Right hindlimb (tissue), 1 donor: ENCODE measurements around the gene TCF4.

Experiments used
- DNase-seq: peaks from one replicate; pipeline ENCODE4 v3.0.0-alpha.2; 2018

TCF4 gene

GRCh38 chr18:55372209-55372608 lies 215.8 kb downstream of the TCF4 start:
- DNase-seq = no peak

GRCh38 chr18:55370936-55371335 lies 217.1 kb downstream of the TCF4 start:
- DNase-seq = no peak

- no peak for DNase-seq
Observed at GRCh38 chr18:55369346-55369745, 218.6 kb downstream of the TCF4 start.

- no peak for DNase-seq
Observed at GRCh38 chr18:55365342-55365741, 222.7 kb downstream of the TCF4 start.

- DNase-seq = no peak
Observed at GRCh38 chr18:55362303-55362702, 225.7 kb downstream of the TCF4 start.

GRCh38 chr18:55361492-55362250 lies 226.3 kb downstream of the TCF4 start:
- DNase-seq = no peak

- no peak for DNase-seq
Observed at GRCh38 chr18:55360061-55360460, 227.9 kb downstream of the TCF4 start.

- DNase-seq = no peak
Observed at GRCh38 chr18:55356815-55357214, 231.2 kb downstream of the TCF4 start.

- DNase-seq = no peak
Observed at GRCh38 chr18:55355223-55355622, 232.8 kb downstream of the TCF4 start.

- no peak for DNase-seq
Observed at GRCh38 chr18:55354795-55355194, 233.2 kb downstream of the TCF4 start.

GRCh38 chr18:55353806-55354205 lies 234.2 kb downstream of the TCF4 start:
- DNase-seq = no peak

GRCh38 chr18:55353391-55353790 lies 234.6 kb downstream of the TCF4 start:
- no peak for DNase-seq

GRCh38 chr18:55351980-55352714 lies 235.8 kb downstream of the TCF4 start:
- DNase-seq = no peak

GRCh38 chr18:55351241-55351691 lies 236.7 kb downstream of the TCF4 start:
- no peak for DNase-seq

GRCh38 chr18:55349685-55350084 lies 238.3 kb downstream of the TCF4 start:
- no peak for DNase-seq

GRCh38 chr18:55346961-55347740 lies 240.8 kb downstream of the TCF4 start:
- DNase-seq = no peak

- no peak for DNase-seq
Observed at GRCh38 chr18:55346387-55346786, 241.6 kb downstream of the TCF4 start.

- DNase-seq = no peak
Observed at GRCh38 chr18:55345103-55345950, 242.7 kb downstream of the TCF4 start.

- DNase-seq = no peak
Observed at GRCh38 chr18:55343396-55344073, 244.5 kb downstream of the TCF4 start.

- no peak for DNase-seq
Observed at GRCh38 chr18:55340998-55341397, 247.0 kb downstream of the TCF4 start.

GRCh38 chr18:55339990-55340389 lies 248.0 kb downstream of the TCF4 start:
- DNase-seq = no peak
